ENCODE data around the gene RRBP1.
"Not testable (repeated sequence)": the region's sequence is repeated elsewhere in the genome, so short reads cannot be mapped to it uniquely, and the experiment has no call there.

RRBP1 gene

GRCh38 chr20:17661121-17661744 lies 20.8 kb downstream of the RRBP1 start:
- no peak for DNase-seq (ENCODE audit: low read depth)

DNA sequence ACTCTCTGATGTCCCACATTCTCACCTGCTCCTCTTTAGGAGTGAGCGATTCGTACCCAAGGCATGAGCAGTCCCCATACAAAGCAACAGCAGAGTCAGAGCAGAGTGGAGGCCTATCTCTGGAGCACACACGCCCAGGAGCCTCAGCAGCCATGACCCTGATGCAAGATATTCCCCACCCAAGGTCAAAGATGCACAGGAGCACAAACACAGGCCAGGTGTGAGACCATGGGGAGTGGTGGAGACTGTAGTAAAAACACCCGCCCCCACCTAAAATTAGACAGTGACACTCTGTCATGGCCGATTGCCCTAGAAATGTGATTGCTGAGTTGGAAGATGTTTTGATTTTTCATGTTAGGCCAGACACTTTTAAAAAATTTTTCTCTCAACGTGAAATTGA lies 21.4 kb downstream of the RRBP1 start:
- DNase-seq (ENCODE audit: low read depth): no peak

- no peak for DNase-seq (ENCODE audit: low read depth)
Measured at GRCh38 chr20:17659801-17660200, 22.2 kb downstream of the RRBP1 start.

DNA sequence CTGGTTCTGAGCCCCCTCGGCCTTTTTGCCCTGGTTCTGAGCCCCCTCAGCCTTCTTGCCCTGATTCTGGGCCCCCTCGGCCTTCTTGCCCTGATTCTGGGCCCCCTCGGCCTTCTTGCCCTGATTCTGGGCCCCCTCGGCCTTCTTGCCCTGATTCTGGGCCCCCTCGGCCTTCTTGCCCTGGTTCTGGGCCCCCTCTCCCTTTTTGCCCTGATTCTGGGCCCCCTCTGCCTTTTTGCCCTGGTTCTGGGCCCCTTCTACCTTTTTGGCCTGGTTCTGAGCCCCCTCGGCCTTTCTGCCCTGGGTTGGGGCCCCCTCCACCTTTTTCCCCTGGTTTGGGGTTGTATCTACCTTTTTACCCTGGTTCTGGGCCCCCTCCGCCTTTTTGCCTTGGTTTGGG lies 22.7 kb downstream of the RRBP1 start:
- DNase-seq (ENCODE audit: low read depth): not testable (repeated sequence)

GRCh38 chr20:17658648-17658993 lies 23.4 kb downstream of the RRBP1 start:
- DNase-seq (ENCODE audit: low read depth): no peak

DNA sequence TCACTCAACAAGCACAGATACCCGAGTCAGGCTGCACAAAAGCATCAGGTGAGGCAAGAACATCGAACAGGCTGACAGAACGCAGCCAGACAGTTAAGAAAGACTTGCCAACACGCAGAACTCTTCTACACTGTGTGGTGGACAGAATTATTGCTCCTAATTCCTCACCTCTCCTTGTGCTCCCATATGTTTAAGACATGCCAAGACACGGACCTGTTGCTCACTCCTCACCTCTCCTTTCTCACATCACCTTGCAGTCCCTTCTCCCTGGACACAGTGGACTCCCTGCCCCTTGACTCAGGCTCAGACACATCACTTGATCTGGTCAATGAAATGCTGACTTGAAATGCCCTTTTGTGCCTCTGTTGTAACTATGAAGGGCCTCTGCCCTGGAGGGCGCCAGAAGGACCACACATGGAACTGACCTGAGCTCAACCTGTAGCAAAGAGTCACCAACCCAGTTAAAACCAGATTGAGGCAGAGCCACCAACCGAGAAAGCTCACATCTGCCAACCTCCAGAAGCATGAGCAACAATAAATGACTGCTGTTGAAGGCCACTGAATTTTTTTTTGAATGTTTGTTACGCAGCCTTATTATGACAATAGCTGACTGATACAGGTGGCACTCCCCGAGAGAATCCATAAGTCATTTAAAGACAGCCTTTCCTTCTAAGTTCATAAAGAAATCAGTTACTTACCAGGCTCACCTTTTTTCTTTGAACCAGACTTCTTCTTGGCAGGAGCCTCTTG lies 24.0 kb downstream of the RRBP1 start:
- no peak for DNase-seq (ENCODE audit: low read depth)

GRCh38 chr20:17657079-17657825 lies 24.8 kb downstream of the RRBP1 start:
- no peak for DNase-seq (ENCODE audit: low read depth)

DNA sequence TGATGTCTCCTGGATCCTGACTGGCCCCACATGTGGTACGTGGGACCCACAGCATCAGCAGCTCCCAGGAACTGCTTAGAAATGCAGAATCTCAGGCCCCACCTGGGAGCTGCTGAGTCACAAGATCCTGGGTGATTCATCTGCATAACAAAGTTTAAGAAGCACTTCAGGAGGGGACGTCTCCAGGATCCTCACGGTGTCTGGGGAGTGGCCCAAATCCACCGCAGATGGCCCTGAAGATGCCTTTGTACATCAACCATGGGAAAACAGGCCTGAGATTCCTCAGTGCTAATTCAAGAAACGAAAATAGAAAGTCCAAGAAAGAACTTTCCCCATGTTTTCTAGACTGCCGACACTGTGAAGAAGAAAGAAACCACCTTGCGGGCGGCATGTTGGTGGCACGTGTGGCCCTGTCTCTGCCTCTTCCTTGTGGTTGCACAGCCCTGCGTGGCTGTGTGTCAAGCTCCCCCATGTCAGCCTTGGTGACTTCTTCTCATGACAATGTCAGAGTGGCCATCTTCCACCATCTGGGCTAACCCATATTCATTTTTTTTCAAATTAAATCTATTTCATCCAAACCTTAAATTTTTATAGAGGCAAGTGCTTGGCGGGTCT lies 26.1 kb downstream of the RRBP1 start:
- DNase-seq (ENCODE audit: low read depth): no peak

DNA sequence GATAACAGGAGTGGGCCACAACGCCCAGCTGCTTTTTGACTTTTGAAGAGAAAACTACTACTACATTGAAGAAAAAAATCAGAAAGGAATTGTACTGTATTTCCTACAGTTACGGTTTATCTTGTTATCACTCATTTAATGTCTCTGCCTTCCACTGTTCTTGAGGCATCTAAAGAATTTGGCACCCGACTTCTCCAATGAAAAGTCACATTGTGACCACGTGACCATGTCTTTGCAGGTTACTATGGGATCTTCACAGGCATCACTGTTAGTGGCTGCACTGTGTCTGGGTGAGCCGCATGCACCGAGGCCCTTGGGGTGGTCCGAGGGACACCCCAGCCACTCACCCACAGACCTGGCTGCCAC lies 26.8 kb downstream of the RRBP1 start:
- DNase-seq (ENCODE audit: low read depth): no peak

- DNase-seq (ENCODE audit: low read depth): no peak
Measured at GRCh38 chr20:17654649-17655285, 27.3 kb downstream of the RRBP1 start.

GRCh38 chr20:17653835-17654648 lies 28.0 kb downstream of the RRBP1 start:
- DNase-seq (ENCODE audit: low read depth): no peak

DNA sequence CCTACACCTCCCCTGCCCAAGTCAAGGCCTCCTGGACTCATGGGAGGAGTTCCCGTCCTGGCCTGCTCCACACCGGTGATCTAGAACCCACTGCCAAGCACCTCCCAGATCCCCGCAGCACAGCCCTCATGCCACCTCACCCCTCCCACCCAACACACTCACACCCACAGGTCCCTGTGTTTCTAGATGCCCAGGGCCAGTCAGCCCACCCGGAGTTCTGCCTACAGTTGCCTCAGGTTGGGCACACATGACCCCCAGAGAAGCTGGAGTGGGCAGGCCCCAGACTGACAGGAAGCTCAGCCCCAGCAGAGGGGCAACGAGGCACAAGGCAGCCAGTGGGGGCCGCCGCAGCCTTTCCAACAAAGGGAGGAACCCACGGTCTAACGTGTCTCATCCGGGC lies 29.6 kb downstream of the RRBP1 start:
- DNase-seq (ENCODE audit: low read depth): no peak

GRCh38 chr20:17651760-17652388 lies 30.2 kb downstream of the RRBP1 start:
- no peak for DNase-seq (ENCODE audit: low read depth)

- no peak for DNase-seq (ENCODE audit: low read depth)
Measured at GRCh38 chr20:17651129-17651759, 30.8 kb downstream of the RRBP1 start.

GRCh38 chr20:17650301-17651128 lies 31.5 kb downstream of the RRBP1 start:
- no peak for DNase-seq (ENCODE audit: low read depth)

- DNase-seq (ENCODE audit: low read depth): no peak
Measured at GRCh38 chr20:17648791-17649730, 33.0 kb downstream of the RRBP1 start.

GRCh38 chr20:17648315-17648646 lies 33.8 kb downstream of the RRBP1 start:
- no peak for DNase-seq (ENCODE audit: low read depth)
